Measurements from ENCODE around the gene DNER. TPM values are rescaled to one million over a fixed set of nuclear protein-coding genes. Genes with fewer than 3 reads are reported as not detected.
"Not testable (repeated sequence)": the region's sequence is repeated elsewhere in the genome, so short reads cannot be mapped to it uniquely, and the experiment has no call there.

The DNER gene
- polyA plus RNA-seq, 1 donor = 2.2 TPM

DNA sequence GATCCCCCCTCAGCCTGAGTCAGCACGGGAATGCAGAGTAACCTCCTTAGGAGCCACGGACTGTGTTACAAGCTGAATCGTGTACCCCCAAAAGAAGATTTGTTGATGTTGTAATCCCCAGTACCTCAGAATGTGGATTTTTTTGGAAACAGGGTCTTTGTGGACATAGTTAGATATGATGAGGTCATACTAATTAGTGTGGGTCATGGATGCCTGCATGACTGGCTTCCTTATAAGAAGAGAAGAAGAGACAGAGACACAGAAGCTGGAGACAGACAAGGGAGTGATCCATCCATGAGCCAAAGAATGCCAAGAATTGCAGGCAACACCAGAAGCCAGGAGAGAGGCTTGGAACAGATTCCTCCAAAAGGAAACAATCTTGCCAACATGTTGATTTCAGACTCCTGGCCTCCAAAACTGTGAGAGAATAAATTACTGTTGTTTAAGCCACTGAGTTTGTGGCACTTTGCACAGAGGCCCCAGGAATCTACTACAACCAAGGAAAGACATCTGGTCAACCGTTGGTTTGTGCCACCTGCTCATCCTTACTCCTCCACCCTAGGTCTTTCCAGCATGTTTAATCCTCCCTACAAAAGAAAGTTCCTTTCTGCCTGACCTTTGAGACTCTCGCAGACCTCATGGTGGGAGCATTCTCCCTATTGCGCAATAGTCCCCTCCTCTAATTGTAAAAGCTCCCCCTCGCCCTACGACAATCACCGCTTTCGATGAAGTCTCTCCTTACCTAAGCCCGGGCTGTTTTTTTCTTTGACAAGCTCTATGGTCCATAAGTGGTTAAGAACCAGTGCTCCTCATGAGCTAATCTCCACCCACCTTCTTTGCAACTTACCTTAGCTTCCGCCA is 91.6 kb downstream of the DNER start:
- no peak for DNase-seq (ENCODE audit: low read depth)

DNA sequence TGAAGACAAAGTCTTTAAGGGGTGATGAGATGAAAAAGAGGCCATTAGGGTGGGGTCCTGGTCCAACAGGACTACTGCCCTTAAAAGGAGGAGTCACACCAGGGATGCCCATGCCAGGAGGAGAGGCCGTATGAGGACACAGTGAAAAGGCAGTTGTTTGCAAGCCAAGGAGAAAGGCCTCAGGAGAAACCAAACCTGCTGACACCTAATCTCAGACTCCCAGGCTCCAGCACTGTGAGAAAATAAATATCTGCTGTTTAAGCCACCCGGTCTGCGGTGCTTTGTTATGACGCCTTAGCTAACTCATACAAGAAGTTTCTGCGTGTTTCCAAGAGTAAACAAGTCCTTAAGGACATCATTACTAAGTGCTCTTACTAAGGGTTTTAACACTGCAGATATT is 93.6 kb downstream of the DNER start:
- DNase-seq (ENCODE audit: low read depth) = no peak

DNA sequence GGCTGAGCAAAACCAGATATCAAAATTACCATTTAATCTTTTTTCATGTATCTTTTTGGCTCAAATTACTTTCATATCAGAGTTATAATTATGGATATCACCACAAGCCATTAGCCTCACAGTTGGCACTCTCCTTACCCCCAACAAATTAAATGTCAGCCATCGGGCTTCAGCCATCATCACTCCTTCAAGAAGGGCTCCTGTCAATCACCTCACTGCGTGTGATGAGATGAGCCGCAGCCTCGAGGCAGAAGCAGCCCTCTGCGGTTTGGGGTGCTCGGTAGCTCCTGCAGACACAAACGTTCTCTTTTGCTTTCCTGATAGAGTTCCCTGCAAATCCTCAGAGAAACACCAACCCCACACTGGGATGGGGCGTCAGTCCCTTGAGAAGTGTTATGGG is 94.1 kb downstream of the DNER start:
- no peak for DNase-seq (ENCODE audit: low read depth)

DNA sequence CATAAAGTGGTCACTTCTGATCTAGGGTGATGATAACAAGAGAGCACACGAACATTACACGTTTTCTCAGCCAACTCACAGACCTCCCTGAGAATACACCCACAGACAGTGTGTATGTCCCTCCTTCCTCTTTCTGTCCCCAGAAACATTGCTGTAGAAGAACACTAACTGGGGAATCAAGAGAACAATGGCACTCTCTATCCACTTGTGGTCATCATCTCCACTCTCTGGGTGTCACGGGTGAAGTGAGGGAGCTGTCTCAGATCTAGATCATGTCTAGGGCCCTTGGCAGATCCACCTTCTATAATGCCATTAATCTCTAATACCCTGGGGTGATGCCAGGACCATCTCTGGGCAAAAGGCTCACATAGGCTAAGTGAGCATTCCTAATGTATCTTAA is 97.9 kb downstream of the DNER start:
- no peak for DNase-seq (ENCODE audit: low read depth)

DNA sequence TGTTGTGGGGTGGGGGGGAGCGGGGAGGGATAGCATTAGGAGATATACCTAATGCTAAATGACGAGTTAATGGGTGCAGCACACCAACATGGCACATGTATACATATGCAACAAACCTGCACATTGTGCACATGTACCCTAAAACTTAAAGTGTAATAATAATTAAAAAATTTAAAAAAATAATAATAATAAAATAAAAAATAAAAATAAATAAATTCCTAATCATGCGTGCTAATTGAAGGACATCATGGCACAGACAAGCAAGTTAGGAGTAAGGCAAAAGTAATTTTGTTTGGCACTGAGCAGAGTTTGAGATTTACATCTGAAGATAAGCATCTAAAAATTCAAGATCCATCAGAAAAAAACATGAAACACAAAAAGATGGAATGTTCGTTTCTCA is 100.3 kb downstream of the DNER start:
- DNase-seq (ENCODE audit: low read depth) = not testable (repeated sequence)

DNA sequence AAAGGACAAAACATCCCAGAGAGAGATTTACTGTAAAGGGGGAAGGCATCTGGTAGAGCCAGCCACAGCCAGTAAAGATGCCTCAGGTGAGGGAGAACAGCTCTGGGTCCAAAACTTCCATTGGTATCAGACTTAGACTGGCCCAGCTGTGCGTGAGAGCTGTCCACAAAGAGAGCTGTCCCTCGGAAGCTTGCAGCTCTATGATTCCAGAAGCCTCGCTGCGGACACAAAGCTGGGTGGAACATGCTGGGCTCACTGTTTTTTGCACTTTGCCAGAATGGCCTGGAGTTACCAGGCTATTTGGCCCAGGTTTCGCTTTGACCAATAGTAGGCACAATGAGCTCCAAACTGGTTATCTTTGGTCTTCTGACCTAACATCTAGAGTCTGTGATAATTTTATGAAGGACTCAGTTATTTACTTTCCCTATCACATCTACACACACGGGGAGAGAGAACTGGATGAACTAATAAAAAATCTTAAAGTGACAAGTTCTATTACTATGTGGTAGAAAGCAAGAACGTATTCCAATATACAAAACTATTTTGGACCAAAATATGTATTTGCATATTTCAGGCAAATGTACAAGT is 101.9 kb downstream of the DNER start:
- no peak for DNase-seq (ENCODE audit: low read depth)

DNA sequence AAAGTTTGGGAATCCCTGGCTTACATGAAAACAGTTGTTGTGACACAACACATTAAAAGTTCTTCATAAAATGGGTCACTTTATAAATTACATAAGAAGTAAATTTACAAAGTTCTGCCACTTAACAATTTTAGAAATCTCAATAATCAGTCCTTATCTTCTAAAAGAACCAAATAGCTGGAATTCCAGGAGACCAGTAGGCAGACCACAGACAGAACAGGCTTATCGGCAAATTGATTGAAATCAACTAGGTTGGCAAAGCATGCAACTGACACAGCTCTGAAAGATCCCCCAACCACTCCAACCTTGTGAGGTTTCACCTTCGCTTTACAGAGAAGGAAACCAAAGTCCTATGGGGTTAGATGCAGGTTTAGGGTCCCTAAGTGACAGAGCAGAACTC is 103.0 kb downstream of the DNER start:
- no peak for DNase-seq (ENCODE audit: low read depth)

DNA sequence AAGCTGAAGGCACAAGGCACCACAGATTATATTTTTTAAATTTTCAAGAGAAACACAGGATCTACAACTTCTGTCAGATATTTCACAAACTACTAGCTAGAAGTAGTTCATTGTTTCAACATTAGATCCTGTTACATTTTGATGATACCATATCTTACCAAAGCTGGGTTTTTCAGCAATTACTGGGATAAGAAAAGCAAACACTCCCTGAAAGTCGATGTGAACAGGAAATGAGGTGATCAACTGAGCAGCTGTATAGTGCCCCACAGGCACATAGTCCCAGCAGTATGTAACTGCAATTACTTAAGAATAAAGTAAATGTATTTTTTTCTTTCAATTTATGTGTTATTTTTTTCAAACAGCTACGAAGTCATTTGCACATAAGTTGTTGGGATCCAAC is 103.5 kb downstream of the DNER start:
- no peak for DNase-seq (ENCODE audit: low read depth)

DNA sequence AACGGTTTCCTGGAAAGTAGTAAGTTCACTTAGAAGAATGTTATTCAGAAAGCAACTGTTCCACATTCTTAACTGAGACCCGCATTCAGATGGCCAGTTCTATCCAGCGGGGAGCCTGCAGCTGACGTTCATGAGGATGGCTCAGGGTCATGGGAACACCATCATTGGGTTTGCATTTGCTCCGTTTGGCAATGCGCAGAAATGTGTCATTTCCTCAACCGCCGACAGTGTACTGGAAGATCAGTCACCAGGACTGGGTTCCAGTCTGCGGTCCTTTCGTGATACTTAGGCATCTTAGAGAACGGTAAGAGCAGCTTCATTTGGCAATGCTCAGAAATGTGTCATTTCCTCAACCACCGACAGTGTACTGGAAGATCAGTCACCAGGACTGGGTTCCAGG is 104.0 kb downstream of the DNER start:
- DNase-seq (ENCODE audit: low read depth) = no peak

DNA sequence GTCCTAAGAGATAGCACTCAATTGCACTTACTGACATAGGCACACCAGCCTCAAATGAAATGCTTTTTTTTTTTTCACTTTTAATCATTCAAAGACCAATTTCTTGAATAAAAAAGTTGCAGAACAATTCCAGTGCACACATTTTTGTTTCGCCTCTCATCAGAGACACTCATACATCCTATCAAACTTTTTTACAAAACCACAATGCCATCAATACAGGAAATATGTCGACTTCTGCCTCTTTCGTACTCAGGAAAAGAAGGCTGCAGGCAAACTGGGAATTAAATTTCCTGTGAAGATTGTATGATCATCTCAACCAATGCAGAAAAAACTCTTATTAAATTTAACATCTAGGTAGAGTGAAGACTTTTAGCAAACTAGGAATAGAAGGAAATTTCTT is 112.4 kb downstream of the DNER start:
- no peak for DNase-seq (ENCODE audit: low read depth)

DNA sequence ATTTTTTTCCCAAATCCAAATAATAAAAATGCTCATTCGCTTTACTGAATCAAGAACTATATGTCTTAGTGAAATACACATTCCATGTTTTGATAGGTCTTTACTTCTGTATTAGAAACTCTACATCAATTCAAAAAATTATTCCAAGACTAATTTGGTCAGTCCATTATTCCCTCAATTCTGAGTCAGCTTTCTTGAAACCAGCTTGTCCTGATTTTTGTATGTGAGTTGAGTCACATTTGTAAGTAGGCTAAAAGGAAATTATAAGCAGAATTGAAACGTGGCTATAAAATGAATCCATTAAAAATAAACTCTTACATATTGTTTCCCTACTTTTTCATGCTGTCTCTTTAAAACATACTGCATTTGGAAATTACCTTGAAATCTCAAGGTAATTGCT is 113.0 kb downstream of the DNER start:
- DNase-seq (ENCODE audit: low read depth) = no peak

DNA sequence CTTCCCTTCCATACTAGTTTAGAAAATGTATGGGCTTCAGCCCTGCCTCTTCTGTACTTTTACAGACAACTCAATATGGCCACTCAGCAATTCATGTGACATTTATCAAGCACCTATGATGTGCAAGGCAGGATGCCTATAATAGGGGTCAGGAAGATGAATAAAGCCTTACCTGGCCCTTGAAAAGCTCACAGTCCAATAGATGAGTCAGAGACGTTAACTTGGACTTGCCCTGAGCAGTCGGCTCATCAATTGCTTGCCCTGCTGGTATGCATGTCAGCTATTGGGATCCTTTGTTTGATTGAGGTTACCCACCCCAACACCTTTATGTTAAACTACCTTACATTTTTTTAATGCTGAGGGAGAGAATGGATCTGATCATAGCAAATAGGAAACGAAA is 116.1 kb downstream of the DNER start:
- no peak for DNase-seq (ENCODE audit: low read depth)

DNA sequence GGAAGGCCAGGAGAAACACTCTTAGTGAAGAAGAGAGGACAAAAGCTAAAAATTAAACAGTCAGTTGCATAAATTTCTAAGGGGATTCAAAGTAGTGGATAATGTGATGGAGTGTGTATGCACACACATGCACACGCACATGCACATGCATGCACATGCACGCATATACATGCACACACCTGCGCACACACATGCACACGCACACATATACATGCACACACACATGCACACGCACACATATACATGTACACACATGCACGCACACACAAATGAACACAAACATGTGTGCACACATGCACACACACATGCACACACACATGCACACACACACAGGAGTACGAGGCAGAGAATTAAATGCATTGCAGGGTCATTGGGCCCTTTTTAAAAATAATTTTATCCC is 117.6 kb downstream of the DNER start:
- no peak for DNase-seq (ENCODE audit: low read depth)

DNA sequence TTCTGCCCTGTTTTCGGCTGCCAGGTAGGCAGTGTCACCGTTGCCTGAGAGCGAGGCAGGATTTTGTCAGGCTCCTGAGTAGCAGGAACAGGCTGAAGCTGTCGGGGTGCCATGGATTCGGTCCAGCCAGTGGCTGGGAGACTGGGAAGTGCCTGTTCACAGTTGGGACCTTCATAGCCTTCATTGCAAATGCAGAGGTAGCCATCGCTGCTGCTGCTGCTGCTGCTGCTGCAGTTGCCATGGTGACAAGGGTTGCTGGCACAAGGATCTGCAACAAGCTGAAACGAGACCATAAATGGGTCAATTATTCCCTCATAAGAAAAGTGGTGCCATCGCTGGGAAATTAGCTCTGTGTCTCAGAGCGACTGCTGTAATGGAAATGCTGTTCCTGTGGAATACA is 122.7 kb downstream of the DNER start:
- no peak for DNase-seq (ENCODE audit: low read depth)

DNA sequence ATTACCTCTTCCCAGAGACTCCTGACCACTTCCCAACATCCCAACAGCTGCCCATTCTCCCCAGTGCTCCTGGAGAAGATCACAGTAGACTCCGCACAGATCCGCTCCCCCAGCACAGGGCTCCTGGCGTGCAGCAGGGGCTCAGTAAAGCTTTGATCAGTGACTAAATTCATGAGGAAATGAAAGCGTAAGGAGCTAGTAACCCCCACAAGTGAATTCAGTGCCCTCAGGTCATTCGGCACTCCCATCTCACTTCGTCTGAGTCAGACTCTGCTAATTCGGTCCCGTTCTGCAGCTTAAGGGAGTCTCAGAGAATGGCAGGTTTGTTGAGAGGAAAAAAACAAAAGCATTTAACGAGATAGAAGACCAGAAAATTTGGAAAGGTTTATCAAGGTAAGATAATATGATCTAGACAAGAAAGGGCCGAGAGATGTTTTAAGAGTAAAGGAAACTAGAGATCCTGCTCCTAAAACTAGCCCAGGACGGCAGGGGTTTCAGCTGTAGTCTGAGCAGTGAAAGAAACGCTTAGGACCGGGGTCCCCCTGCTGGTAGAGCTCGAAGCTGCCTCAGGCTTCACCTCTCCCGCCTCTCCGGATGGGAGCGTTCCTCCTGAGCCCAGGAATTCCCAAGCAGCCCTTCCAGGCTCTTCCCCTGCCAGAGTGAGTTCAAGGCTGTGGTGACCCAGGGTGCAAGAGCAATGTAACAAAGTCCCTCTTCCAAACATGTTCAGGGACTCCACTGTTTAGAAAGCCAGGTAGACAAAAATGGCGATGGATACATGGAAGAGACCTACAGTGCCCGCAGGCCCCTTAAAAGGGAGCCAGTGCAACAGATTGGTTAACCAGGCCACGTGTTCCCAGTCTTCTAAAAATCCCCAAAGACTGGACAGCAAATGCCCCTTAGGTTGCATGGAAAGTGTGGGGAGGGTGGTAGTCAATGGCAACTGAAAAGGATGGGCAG is 127.3 kb downstream of the DNER start:
- DNase-seq (ENCODE audit: low read depth) = peak; percentile 67

DNA sequence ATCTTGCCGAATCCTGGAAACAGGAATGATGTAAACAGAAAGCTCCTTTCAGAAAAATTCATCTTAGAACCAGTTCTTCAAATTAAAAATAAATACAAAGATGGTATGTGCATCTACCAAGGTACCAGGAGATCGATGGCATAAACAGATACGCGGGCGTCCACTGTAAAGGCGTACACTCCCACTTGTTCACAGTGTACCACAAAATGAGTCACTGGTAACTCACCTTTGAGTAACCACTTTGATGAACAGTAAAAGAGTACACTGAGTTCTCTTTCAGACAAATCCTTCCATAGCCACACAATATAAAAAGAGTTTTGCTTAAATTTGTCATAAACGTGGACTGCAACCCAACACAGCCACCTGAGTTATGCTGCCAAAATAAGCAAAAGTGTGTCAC is 128.3 kb downstream of the DNER start:
- DNase-seq (ENCODE audit: low read depth) = no peak

DNA sequence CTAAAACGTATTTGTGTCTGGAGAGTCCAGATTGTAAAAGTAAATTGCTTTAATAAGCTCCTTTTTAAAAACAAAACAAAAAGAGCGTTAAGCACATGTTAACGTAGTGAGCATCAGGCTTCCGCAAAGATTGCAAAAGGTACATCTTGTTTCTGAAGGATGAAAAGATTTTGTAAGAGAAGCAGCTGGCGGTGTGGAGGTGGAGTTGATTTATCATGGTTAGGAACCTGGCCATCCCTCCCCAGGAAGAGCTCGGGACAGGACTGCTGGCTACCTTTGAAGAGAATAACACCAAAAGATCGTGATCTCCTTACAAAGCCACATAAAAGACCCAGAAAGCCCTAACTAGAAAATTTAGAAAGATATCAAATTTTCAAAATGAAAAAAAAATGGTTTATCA is 132.2 kb downstream of the DNER start:
- DNase-seq (ENCODE audit: low read depth) = no peak

DNA sequence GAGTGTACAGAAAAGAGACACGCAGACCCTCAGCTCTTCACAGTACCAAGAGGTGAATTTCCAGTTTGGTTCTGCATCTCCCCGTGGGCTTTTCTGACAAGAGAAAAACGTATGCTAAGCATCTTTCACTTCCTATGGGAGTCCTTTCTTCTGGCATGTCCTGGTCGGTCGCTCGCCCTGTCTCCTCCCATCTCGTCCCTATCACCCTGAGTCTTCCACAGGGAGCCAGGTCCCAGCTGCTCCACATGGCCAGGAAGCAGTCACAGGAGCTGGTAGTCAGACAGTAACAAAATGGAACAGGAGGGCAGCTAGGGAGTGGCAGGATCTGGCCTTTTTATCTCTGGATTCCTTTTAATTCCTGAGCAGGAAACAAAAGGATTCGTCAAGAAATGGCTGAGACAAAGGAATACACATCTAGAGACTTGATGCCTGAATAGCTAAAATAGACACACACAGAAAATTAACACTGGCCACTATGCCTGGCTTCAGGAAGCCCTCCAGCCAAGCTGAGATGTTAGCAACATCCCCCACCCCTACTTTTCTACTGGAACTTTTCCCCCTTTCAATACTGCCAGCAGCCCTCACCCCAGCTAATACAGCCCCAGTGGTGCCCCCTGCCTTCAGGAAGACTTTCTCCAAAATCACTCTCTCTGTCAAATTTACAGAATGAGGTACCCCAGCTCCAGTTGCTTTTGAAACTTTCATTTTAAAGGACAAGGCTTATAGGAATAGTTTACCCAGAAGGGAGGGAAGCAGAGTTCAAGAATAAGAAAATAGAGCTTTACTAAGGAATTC is 136.1 kb downstream of the DNER start:
- no peak for DNase-seq (ENCODE audit: low read depth)

DNA sequence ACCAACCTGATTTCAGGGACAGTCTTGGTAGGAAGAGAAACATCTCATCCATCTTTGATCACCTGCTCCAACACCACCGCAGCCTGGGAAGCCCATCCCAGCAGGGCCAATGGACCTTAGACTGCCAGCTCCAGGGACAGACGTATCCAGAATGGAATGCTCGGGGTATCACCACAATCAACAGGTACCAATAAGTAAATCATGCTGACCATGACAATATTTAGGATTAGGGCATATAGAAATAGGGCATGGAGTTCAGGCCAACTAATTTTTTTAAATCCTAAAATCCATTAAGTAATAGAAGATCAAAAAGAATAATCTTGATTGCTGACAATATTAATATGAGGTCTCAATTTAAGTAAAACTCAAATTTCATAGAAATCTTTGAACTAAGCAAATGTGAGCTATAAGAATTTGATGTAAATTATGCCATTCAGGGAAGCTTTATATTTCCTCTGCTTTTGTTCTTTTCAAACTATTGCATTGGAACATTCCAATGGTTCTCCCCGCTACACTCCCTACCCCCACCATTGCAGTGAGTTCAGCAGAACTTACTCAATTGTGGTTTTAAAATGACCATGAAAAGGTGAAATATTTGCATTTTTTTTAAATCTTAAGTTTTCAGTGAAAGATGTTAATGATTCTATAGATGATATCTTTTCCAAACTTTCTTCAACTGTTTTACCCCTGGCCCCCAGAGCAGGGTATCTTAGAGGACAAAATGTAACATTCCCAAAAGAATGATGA is 138.6 kb downstream of the DNER start:
- DNase-seq (ENCODE audit: low read depth) = no peak

DNA sequence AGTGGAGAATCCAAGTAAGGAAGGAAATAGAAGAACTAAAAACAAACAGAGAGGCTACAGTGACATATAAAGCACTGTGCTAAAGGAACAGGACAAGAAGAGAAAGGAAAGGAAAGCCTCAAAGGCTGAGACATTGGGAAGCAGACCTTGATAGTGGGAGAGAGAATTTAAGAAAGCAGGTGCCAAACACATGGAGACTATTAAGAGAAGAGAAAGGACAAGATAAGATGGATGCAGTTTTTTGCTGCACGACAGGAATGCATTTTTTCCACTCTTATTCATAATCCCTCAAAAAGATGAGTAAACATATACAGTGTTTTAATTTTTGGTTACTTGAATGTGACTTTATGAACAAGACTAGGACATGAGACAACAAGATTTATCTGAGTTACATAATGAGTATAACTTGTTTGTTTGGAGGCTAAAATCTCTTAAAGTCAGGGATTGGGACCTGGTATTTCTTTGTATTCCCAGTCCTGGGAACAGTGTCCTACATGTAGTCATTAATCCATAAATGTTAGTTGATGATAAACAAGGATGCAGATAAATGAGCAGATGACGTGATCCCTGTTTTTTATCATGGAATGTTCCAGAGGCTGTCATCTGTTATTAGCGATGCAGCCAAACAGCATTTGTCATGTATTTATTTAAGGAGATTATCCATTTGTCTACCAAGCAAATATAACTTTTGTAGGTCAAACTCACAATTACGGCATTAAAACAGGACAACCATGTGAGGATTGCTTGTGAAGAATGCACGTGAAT is 141.7 kb downstream of the DNER start:
- peak; percentile 43 for DNase-seq (ENCODE audit: low read depth)
